K562 (cell line): Measurements from ENCODE around the gene CEP41. TPM values are rescaled to one million over a fixed set of nuclear protein-coding genes. Genes with fewer than 3 reads are reported as not detected.

Source experiments
- ATAC-seq: fragments of 200-7000 bp; cut with Tn5 transposase; 3 replicates; pipeline ENCODE4 v1.9.1; 2020; ENCODE audit warnings: moderate library complexity
- BruUV-seq: library from RNA; stranded (reverse); fragments of 400-500 nt; replicated peaks from 2 replicates; lab custom pipeline; 2021; lab: Mats Ljungman, UMichigan
- CTCF ChIA-PET: fragments of 300-600 bp; formaldehyde crosslinking; extraction: SDS; loops from one replicate; lab custom pipeline; 2021; ENCODE audit warnings: low intra/inter-chr PET ratio; lab: Yijun Ruan, JAX
- POLR2A ChIA-PET: fragments of 300-600, 350-650 bp; sonication (Branson Sonifier 250); formaldehyde crosslinking; extraction: SDS; loops from one replicate; lab custom pipeline; 2021; ENCODE audit warnings: antibody characterized with exemption, inconsistent platforms; lab: Yijun Ruan, JAX
- DNase-seq, 4 experiments: peaks; one replicate each; pipeline versions ENCODE4 v3.0.0 to v3.0.0-alpha.2; 2011 to 2018; ENCODE audit warnings: low spot score in 3 of 4, mixed read lengths in 3 of 4; ENCODE audit errors: extremely low read depth in 1 of 4
- FAIRE-seq: peaks from 2 replicates; lab custom pipeline; 2011; peaks lifted over from hg19 to GRCh38; lab: Jason Lieb, UNC
- H2AFZ ChIP-seq: 2 replicates; pipeline ENCODE4 v1.6.0; 2011; ENCODE audit warnings: low read depth, low read length, control low read depth, inconsistent platforms
- H3K27ac ChIP-seq: fragments of 200-600 bp; 3 replicates; pipeline ENCODE4 v1.8.0; 2011; ENCODE audit warnings: low read depth, mild to moderate bottlenecking, control low read depth, inconsistent platforms, low read length, moderate library complexity, mixed read lengths; ENCODE audit errors: extremely low read depth
- H3K27me3 ChIP-seq, 2 experiments: fragments of 300-600 bp in 1 of 2; 2 replicates in 1 of 2; 3 replicates in 1 of 2; pipeline versions ENCODE4 v1.6.0 to v1.8.0; 2011; ENCODE audit warnings: inconsistent platforms in 2 of 2, low read length in 2 of 2, mild to moderate bottlenecking in 1 of 2, mixed read lengths in 1 of 2, moderate library complexity in 1 of 2; ENCODE audit not compliant: control insufficient read depth in 2 of 2, insufficient read depth in 2 of 2
- H3K36me3 ChIP-seq: fragments of 300-600 bp; 3 replicates; pipeline ENCODE4 v1.8.0; 2011; ENCODE audit warnings: mild to moderate bottlenecking, low read length, inconsistent platforms; ENCODE audit not compliant: control insufficient read depth, insufficient read depth
- H3K4me1 ChIP-seq, 2 experiments: fragments of 200-600 bp in 1 of 2; replicated peaks in 1 of 2; 2 replicates in 1 of 2; 3 replicates in 1 of 2; pipeline versions ENCODE4 v1.5.1 to v1.8.0; 2011; ENCODE audit warnings: inconsistent platforms in 2 of 2, low read length in 2 of 2, mild to moderate bottlenecking in 1 of 2, mixed read lengths in 1 of 2, moderate library complexity in 1 of 2; ENCODE audit not compliant: control insufficient read depth in 2 of 2, insufficient read depth in 2 of 2
- H3K4me2 ChIP-seq: 2 replicates; pipeline ENCODE4 v1.6.1; 2011; ENCODE audit warnings: low read length, control low read depth, inconsistent platforms, mixed read lengths; ENCODE audit not compliant: insufficient read depth
- H3K4me3 ChIP-seq: fragments of 200-600 bp; sonication (generic), shearing (Covaris generic); 2 replicates; pipeline ENCODE4 v1.5.1; 2016; ENCODE audit warnings: control low read depth, inconsistent platforms
- H3K79me2 ChIP-seq: fragments of 200-600 bp; 3 replicates; pipeline ENCODE4 v1.8.0; 2011; ENCODE audit warnings: low read length, inconsistent platforms; ENCODE audit not compliant: control insufficient read depth, insufficient read depth
- H3K9ac ChIP-seq, 2 experiments: 2 replicates each; pipeline versions ENCODE4 v1.6.0 to v1.6.1; 2011; ENCODE audit warnings: low read depth in 2 of 2, low read length in 2 of 2, control low read depth in 1 of 2, inconsistent platforms in 1 of 2, mild to moderate bottlenecking in 1 of 2, mixed read lengths in 1 of 2; ENCODE audit not compliant: insufficient read depth in 1 of 2
- H3K9me1 ChIP-seq: one replicate; pipeline ENCODE4 v1.6.0; 2011; ENCODE audit warnings: inconsistent platforms, mild to moderate bottlenecking, low read length, moderate library complexity; ENCODE audit not compliant: control insufficient read depth, insufficient read depth
- H3K9me3 ChIP-seq: replicated peaks from 2 replicates; pipeline ENCODE4 v1.5.1; 2011; ENCODE audit warnings: low read depth, low read length, inconsistent platforms; ENCODE audit not compliant: control insufficient read depth, insufficient read depth
- H4K20me1 ChIP-seq: replicated peaks from 2 replicates; pipeline ENCODE4 v1.6.1; 2011; ENCODE audit warnings: low read length, inconsistent platforms, mixed read lengths; ENCODE audit not compliant: control insufficient read depth, insufficient read depth
- BHLHE40 ChIP-seq: IDR thresholded peaks from 2 replicates; pipeline ENCODE4 v1.6.1; 2011; ENCODE audit warnings: low read length, improper control_type of control experiment
- CEBPB ChIP-seq: fragments of 450-650 bp; IDR thresholded peaks from 2 replicates; pipeline ENCODE4 v1.6.1; 2016; ENCODE audit warnings: missing genetic modification characterization, missing compliant biosample characterization
- CEBPG ChIP-seq, 3 experiments: fragments of 200-800 bp in 1 of 3; sonication (Bioruptor generic) in 1 of 3; sonication (generic) in 1 of 3; formaldehyde crosslinking in 1 of 3; IDR thresholded peaks in 2 of 3; conservative IDR thresholded peaks in 1 of 3; 2 replicates each; pipeline versions ENCODE4 v1.6.1 to v1.8.0; 2016 to 2022; ENCODE audit warnings: missing compliant biosample characterization in 2 of 3, missing genetic modification characterization in 2 of 3, mild to moderate bottlenecking in 1 of 3, missing genetic modification reagents in 1 of 3
- CHCHD3 ChIP-seq: fragments of 250-450 bp; sonication (Bioruptor Pico); IDR thresholded peaks from 2 replicates; pipeline ENCODE4 v2.1.2; 2022; ENCODE audit warnings: mild to moderate bottlenecking
- CTBP1 ChIP-seq: fragments of 450-650 bp; IDR thresholded peaks from 2 replicates; pipeline ENCODE4 v1.6.1; 2016; ENCODE audit warnings: borderline replicate concordance
- EHMT2 ChIP-seq: fragments of 450-650 bp; IDR thresholded peaks from 2 replicates; pipeline ENCODE4 v1.6.1; 2018; ENCODE audit warnings: antibody characterized with exemption
- ELF1 ChIP-seq: fragments of 200-800 bp; sonication (Bioruptor generic); IDR thresholded peaks from 2 replicates; pipeline ENCODE4 v1.6.1; 2016; ENCODE audit warnings: missing genetic modification characterization, missing compliant biosample characterization
- ELF4 ChIP-seq: fragments of 450-650 bp; formaldehyde crosslinking; IDR thresholded peaks from 2 replicates; pipeline ENCODE4 v1.4.0; 2022; ENCODE audit warnings: missing genetic modification characterization
- FOXK1 ChIP-seq: sonication (generic); formaldehyde crosslinking; IDR thresholded peaks from 2 replicates; pipeline ENCODE4 v1.8.0; 2022; ENCODE audit warnings: missing genetic modification reagents, mild to moderate bottlenecking, borderline replicate concordance
- JUND ChIP-seq, 2 experiments: IDR thresholded peaks; 2 replicates in 1 of 2; 3 replicates in 1 of 2; pipeline ENCODE4 v1.6.1; 2011; ENCODE audit warnings: borderline replicate concordance in 2 of 2, low read depth in 2 of 2, low read length in 2 of 2, improper control_type of control experiment in 1 of 2, missing biosample characterization in 1 of 2, missing genetic modification characterization in 1 of 2, missing genetic modification reagents in 1 of 2
- MCM3 ChIP-seq: fragments of 450-650 bp; IDR thresholded peaks from 2 replicates; pipeline ENCODE4 v1.6.1; 2016
- NFIC ChIP-seq: fragments of 450-650 bp; IDR thresholded peaks from 2 replicates; pipeline ENCODE4 v1.6.1; 2017; ENCODE audit warnings: mild to moderate bottlenecking, inconsistent platforms
- OTX1 ChIP-seq: fragments of 450-650 bp; formaldehyde crosslinking; IDR thresholded peaks from 2 replicates; pipeline ENCODE4 v1.4.0; 2022; ENCODE audit warnings: mild to moderate bottlenecking
- SMAD3 ChIP-seq: fragments of 450-650 bp; formaldehyde crosslinking; conservative IDR thresholded peaks from 2 replicates; pipeline ENCODE4 v1.4.0; 2020; ENCODE audit warnings: mild to moderate bottlenecking
- SPI1 ChIP-seq: IDR thresholded peaks from 2 replicates; pipeline ENCODE4 v1.6.1; 2011; ENCODE audit warnings: low read depth, low read length, control low read depth, borderline replicate concordance
- ZBTB26 ChIP-seq: fragments of 450-650 bp; formaldehyde crosslinking; IDR thresholded peaks from 2 replicates; pipeline ENCODE4 v1.4.0; 2022; ENCODE audit warnings: missing genetic modification characterization
- WGBS: fragments of 100-300 bp; shearing (Covaris generic); methylation state at CpG from one replicate; pipeline ENCODE4 v1.1.6; 2016; ENCODE audit warnings: low coverage, mixed read lengths; ENCODE audit not compliant: insufficient coverage; ENCODE audit errors: missing lambda C conversion rate; 5-methylcytosine and 5-hydroxymethylcytosine counted together
- in situ Hi-C: fragments of 300-500 bp; cut with MboI; formaldehyde crosslinking; loops from 4 replicates; pipeline ENCODE4 v1.15.0; 2018; ENCODE audit warnings: inconsistent platforms, mixed read lengths
- intact Hi-C: fragments of 100-400 bp; cut with micrococcal nuclease; formaldehyde crosslinking; loops from 2 replicates; pipeline ENCODE4 v1.14.2; 2022
- polyA plus RNA-seq, 8 experiments: library from polyadenylated mRNA; depleted of rRNA in 4 of 8; stranded (reverse) in 5 of 8; unstranded in 3 of 8; fragments of >200 nt; fragmentation: Nextera tagmentation in 2 of 8; fragmentation: Illumina TruSeq in 1 of 8; extraction: Ambion mirVana in 2 of 8; extraction: Trizol in 1 of 8; gene quantifications; 2 replicates each; pipeline versions ENCODE4 v1.2.1 to v1.2.3, GENCODE V29; 2011 to 2014; ENCODE audit warnings: inconsistent platforms in 1 of 8, missing spikeins in 1 of 8
- total RNA-seq, 7 experiments: library from RNA; depleted of rRNA in 6 of 7; stranded (reverse); fragments of >200 nt in 6 of 7; fragmentation: Illumina TruSeq in 2 of 7; extraction: Trizol in 2 of 7; gene quantifications; 2 replicates each; pipeline versions ENCODE4 v1.2.1 to v1.2.3, GENCODE V29; 2011 to 2021; ENCODE audit warnings: low replicate concordance in 1 of 7
- TF ChIP-seq, protein P1 (sequence below): fragments of 450-650 bp; formaldehyde crosslinking; conservative IDR thresholded peaks from 2 replicates; pipeline ENCODE4 v1.4.0; 2022; ENCODE audit warnings: mild to moderate bottlenecking, missing genetic modification characterization

Gene CEP41
- total and polyA plus RNA-seq, 9 of the 15 experiments (the other 6 are each of a cell fraction or from before 2014, with no cell fraction given): 1.5 to 15.5 (median 6.4) TPM

- intact Hi-C loops (loop anchor here (10.0 kb wide), 1 partner anchor 294 kb away; the partner anchor contains the start of gene KLHDC10), in situ Hi-C loops (no loop called here)
- H3K27me3 ChIP-seq: peaks cover 0 to 13% of the 10 kb centered on the region in 2 experiments; a peak in 2 of 5 replicates
- DNase-seq (no peak), ATAC-seq (peak; percentile 9; the same call in 1 of the 3 replicates), FAIRE-seq (peak; percentile 15)
- H3K4me3 ChIP-seq: no peak overlapping the region
- no peaks in the 10 kb centered on the region for H3K36me3 ChIP-seq
- H4K20me1 ChIP-seq: no peaks in the 10 kb centered on the region
- no peaks in the 10 kb centered on the region for H3K9me3 ChIP-seq
- no TSS peak for BruUV-seq
- H3K9me1 ChIP-seq: no peaks in the 10 kb centered on the region
- peak overlapping the region; percentile 29 for H2AFZ ChIP-seq
- POLR2A ChIA-PET: interaction anchor here (1.5 kb wide), 1 partner anchor 10 kb away, joined by 3 read pairs; no protein-coding TSS in a partner anchor
- H3K79me2 ChIP-seq: no peaks in the 10 kb centered on the region
- H3K4me2 ChIP-seq: no peak overlapping the region
- H3K4me1 ChIP-seq: peaks cover 9 to 11% of the 10 kb centered on the region in 2 experiments
- no peak overlapping the region for H3K27ac ChIP-seq
- 7% methylated on average over 10 of the region's 10 CpGs for WGBS
- H3K9ac ChIP-seq: no peak overlapping the region
- CTCF ChIA-PET: no interaction called here
- TF ChIP-seq CEBPB (tag): peak; percentile 70
- TF ChIP-seq ELF1 (tag): 0 out of 2 replicates have a peak, but pooled peaks have one; percentile 23
- TF ChIP-seq EHMT2: 0 out of 2 replicates have a peak, but pooled peaks have one; percentile 34
- 0 out of 2 replicates have a peak, but pooled peaks have one; percentile 71 for TF ChIP-seq ZBTB26 (CRISPR knock-in tag)
- peak; percentile 81; the same call in 1 of the 2 replicates for TF ChIP-seq SPI1
- peak; percentile 28; the same call in 1 of the 2 replicates for TF ChIP-seq NFIC
- TF ChIP-seq MCM3: 0 out of 2 replicates have a peak, but pooled peaks have one; percentile 30
- no peak for TF ChIP-seq CEBPG (CRISPR knock-in tag; IDR thresholded peaks at IDR 0.05)
- 0 out of 4 replicates have a peak, but pooled peaks of 1 of the 2 experiments have one; percentile 20 for TF ChIP-seq CEBPG (tag; conservative IDR thresholded peaks at IDR 0.05 in 1 of 2, IDR thresholded peaks at IDR 0.05 in 1 of 2)
- peak; percentile 59; the same call in 1 of the 2 replicates for TF ChIP-seq OTX1
- 0 out of 2 replicates have a peak, but pooled peaks have one; percentile 52 for TF ChIP-seq BHLHE40
- TF ChIP-seq CHCHD3 (CRISPR knock-in tag): no peak
- 0 out of 2 replicates have a peak, but pooled peaks have one; percentile 23 for TF ChIP-seq ELF4 (CRISPR knock-in tag)
- TF ChIP-seq SMAD3 (CRISPR knock-in tag): 0 out of 2 replicates have a peak, but pooled peaks have one; percentile 2
- peak; percentile 39; the same call in 1 of the 2 replicates for TF ChIP-seq CTBP1
- TF ChIP-seq, protein P1, sequence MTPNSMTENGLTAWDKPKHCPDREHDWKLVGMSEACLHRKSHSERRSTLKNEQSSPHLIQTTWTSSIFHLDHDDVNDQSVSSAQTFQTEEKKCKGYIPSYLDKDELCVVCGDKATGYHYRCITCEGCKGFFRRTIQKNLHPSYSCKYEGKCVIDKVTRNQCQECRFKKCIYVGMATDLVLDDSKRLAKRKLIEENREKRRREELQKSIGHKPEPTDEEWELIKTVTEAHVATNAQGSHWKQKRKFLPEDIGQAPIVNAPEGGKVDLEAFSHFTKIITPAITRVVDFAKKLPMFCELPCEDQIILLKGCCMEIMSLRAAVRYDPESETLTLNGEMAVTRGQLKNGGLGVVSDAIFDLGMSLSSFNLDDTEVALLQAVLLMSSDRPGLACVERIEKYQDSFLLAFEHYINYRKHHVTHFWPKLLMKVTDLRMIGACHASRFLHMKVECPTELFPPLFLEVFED: peak; percentile 77; the same call in 1 of the 2 replicates
- peak; percentile 8; the same call in 1 of the 2 replicates for TF ChIP-seq JUND (IDR thresholded peaks at IDR 0.05; ENCODE audit: borderline replicate concordance, low read depth, low read length)
- 0 out of 3 replicates have a peak, but pooled peaks have one; percentile 16 for TF ChIP-seq JUND (tag; IDR thresholded peaks at IDR 0.05; ENCODE audit: borderline replicate concordance, low read depth, low read length)
- TF ChIP-seq FOXK1: no peak
Observed at GRCh38 chr7:130369110-130369711, 71.6 kb downstream of the CEP41 start.
